Lower lobe of right lung (tissue), 2 donors: Measurements from ENCODE around the gene CNGB1. TPM values are rescaled to one million over a fixed set of nuclear protein-coding genes. Genes with fewer than 3 reads are reported as not detected.
"Not testable (repeated sequence)": the region's sequence is repeated elsewhere in the genome, so short reads cannot be mapped to it uniquely, and the experiment has no call there.

Experiments used
- ATAC-seq, 2 donors: fragments of 200-7000 bp; cut with Tn5 transposase; one replicate each; pipeline ENCODE4 v1.9.1; 2020 to 2022; ENCODE audit warnings: mild to moderate bottlenecking in 2 of 2, moderate library complexity in 2 of 2
- DNase-seq: peaks from one replicate; pipeline ENCODE4 v3.0.0-alpha.2; 2020
- H3K27ac ChIP-seq: fragments of 200-600 bp; one replicate; pipeline ENCODE4 v1.8.0; 2022
- H3K27me3 ChIP-seq: fragments of 200-600 bp; one replicate; pipeline ENCODE4 v1.8.0; 2022; ENCODE audit warnings: low read depth
- H3K36me3 ChIP-seq: fragments of 200-600 bp; one replicate; pipeline ENCODE4 v1.8.0; 2022; ENCODE audit warnings: mild to moderate bottlenecking
- H3K4me1 ChIP-seq: fragments of 200-600 bp; one replicate; pipeline ENCODE4 v1.8.0; 2022
- H3K4me3 ChIP-seq: fragments of 200-600 bp; one replicate; pipeline ENCODE4 v1.8.0; 2022; ENCODE audit warnings: mild to moderate bottlenecking
- H3K9me3 ChIP-seq: fragments of 200-600 bp; one replicate; pipeline ENCODE4 v1.8.0; 2022
- intact Hi-C: fragments of 100-400 bp; cut with DNase I; formaldehyde crosslinking; loops from one replicate; pipeline ENCODE4 v1.11.0; 2022
- total RNA-seq: library from RNA; stranded (reverse); fragmentation: NEBNext Ultra II Directional; extraction: Animal tissue kit (Norgen Biotek cat#: 25700); gene quantifications from one replicate; pipeline ENCODE4 v1.2.1, GENCODE V29; 2021
- TF ChIP-seq, protein P1 (sequence below): fragments of 200-600 bp; IDR thresholded peaks from one replicate; pipeline ENCODE4 v1.8.0; 2022; ENCODE audit warnings: antibody characterized with exemption, mild to moderate bottlenecking
- donor health status: DM: no; HTN: yes; CAD: no; lungs with severe emphysema.

The CNGB1 gene
- total RNA-seq, 1 donor from 2014 or later: 0.35 TPM

DNA sequence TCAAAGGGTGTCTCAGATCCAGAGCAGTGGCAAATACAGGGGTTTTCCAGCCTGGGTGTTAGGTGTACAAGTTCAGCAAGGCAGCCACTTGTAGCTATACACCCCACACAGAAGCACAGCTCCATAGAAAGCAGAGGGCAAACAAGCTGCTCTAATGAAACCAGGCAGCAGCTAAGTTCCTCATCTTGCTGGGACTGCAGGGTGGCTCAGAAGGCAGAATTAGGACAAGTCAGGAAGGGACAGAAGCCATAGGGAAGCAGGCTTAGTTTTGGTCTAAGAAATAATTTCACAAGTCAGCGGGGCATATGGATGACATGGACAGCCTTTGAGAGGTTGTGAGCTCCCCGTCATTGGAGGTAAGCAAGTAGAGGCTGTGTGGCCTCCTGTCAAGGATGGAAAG lies 23.7 kb downstream of the CNGB1 start:
- no peaks in the 10 kb centered on the region for H3K9me3 ChIP-seq
- no peaks in the 10 kb centered on the region for H3K36me3 ChIP-seq
- H3K4me3 ChIP-seq: no peak overlapping the region
- H3K27me3 ChIP-seq: no peaks in the 10 kb centered on the region
- no peaks in the 10 kb centered on the region for H3K4me1 ChIP-seq
- ATAC-seq (no peak), DNase-seq (no peak)
- H3K27ac ChIP-seq: no peak overlapping the region
- TF ChIP-seq, protein P1, sequence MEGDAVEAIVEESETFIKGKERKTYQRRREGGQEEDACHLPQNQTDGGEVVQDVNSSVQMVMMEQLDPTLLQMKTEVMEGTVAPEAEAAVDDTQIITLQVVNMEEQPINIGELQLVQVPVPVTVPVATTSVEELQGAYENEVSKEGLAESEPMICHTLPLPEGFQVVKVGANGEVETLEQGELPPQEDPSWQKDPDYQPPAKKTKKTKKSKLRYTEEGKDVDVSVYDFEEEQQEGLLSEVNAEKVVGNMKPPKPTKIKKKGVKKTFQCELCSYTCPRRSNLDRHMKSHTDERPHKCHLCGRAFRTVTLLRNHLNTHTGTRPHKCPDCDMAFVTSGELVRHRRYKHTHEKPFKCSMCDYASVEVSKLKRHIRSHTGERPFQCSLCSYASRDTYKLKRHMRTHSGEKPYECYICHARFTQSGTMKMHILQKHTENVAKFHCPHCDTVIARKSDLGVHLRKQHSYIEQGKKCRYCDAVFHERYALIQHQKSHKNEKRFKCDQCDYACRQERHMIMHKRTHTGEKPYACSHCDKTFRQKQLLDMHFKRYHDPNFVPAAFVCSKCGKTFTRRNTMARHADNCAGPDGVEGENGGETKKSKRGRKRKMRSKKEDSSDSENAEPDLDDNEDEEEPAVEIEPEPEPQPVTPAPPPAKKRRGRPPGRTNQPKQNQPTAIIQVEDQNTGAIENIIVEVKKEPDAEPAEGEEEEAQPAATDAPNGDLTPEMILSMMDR: no peak
- intact Hi-C loops: no loop called here

DNA sequence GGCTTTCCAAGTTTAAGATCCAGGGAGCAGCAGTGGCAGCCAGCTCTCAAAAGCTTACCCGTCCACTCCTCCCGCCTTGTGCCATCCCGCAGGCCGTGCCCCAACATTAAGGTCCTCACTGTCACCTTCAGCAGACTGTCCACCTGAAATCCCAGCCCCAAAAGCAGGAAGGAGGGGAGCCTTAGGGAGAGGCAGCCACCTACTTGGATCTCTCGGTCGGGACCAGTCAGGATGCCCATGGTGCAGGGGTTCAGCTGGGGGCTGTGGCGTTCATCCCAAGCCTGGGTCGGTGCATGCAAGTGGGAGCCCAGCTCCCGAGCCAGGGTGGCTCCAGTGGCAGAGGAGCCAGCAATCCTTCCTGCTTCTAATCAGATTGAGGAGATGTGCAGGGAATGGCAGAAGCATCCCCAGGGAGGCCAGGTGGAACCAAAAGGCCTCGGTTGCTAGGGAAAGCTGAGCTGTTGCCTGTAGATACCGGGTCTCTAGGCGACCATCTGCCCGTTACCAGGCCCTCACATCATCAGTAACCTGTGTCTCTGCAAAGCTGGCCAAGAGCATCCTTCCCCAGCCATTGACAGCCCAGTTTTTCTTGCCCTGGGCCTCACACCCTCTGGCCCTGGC lies 24.6 kb downstream of the CNGB1 start:
- DNase-seq: no peak
- intact Hi-C loops: no loop called here

DNA sequence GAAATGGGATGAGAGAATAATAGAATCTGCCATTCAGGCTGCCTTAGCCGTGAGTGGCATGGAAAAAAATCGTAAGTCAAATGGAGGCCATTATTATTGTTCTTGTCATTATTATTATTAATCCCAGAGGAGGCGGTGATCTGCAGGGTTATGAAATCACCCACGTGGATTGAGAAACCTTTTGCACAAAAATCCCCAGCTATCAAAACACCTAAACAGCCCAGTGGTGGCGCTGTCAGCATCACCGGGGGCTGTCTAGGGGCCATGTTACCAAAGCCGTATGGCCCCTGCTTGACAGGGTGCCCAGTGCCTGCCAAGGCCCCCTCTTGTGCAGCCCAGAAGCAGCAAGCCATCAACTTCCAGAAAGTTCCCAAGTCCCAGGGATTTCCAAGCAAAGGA lies 25.2 kb downstream of the CNGB1 start:
- intact Hi-C loops: no loop called here
- no peaks in the 10 kb centered on the region for H3K36me3 ChIP-seq
- H3K4me1 ChIP-seq: peaks cover 9% of the 10 kb centered on the region
- no peak overlapping the region for H3K27ac ChIP-seq
- no peak overlapping the region for H3K4me3 ChIP-seq
- ATAC-seq: no peak
- TF ChIP-seq, protein P1: no peak
- no peak for DNase-seq
- no peaks in the 10 kb centered on the region for H3K27me3 ChIP-seq
- H3K9me3 ChIP-seq: no peaks in the 10 kb centered on the region

More for the DNA sequence above, 24.6 kb downstream of the CNGB1 start:
- Histone ChIP-seq H3K4me1 (peaks cover 4% of the 10 kb centered on the region), H3K4me3 (no peak overlapping the region), H3K9me3 (no peaks in the 10 kb centered on the region), H3K36me3 (no peaks in the 10 kb centered on the region), H3K27me3 (no peaks in the 10 kb centered on the region), H3K27ac (no peak overlapping the region)
- ATAC-seq: no peak
- TF ChIP-seq, protein P1: no peak

DNA sequence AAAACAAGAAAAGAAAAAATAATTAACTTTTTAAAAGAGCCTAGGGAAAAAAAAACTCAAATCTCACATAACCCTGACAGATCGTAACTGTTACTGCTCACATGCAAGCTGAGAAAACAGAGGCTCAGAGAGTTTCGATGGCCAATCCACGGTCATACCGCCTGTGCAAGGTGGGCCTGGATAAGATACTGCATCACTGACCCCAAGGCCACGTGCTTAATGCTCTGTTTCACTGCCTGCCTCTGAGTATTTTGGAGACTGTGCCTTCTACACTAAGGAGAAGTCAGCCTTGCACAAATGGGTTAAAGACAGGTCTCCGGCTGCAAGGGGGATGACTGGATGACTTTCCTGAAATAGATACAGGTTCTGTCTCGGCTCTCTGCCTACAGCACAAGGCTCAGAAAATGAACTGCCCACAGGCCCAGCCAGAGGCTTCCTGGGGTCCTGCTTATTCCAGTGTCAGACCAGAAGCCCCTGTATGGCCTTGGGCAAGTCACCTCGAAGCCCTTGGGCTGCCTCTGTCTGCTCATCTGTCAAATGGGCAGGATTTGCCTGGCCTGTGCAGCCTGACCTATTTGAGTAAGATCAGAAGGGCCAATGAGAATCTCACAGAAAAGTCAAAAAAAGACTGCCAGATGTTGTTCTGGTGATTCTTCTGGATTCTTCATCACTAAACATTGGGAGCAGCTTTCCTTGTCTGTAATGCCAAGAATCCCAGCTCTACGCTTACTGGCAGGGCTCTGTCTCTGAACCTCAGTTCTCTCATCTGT lies 25.8 kb downstream of the CNGB1 start:
- Histone ChIP-seq H3K36me3 (no peaks in the 10 kb centered on the region), H3K9me3 (no peaks in the 10 kb centered on the region), H3K27ac (no peak overlapping the region), H3K4me3 (no peak overlapping the region), H3K27me3 (no peaks in the 10 kb centered on the region), H3K4me1 (peaks cover 9% of the 10 kb centered on the region)
- no peak for DNase-seq
- intact Hi-C loops: no loop called here
- TF ChIP-seq, protein P1: no peak
- no peak for ATAC-seq

DNA sequence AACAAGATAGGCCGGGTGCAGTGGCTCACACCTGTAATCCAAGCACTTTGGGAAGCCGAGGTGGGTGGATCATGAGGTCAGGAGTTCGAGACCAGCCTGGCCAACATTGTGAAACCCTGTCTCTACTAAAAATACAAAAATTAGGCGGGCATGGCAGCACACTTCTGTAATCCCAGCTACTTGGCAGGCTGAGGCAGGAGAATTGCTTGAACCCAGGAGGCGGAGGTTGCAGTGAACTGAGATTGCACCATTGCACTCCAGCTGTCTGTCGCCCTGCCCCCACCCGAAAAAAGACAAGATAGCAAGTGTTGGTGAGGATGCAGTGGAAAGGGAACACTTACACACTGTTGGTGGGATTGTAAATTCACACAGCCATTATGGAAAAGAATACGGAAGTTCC lies 27.5 kb downstream of the CNGB1 start:
- H3K36me3 ChIP-seq, H3K27ac ChIP-seq, H3K9me3 ChIP-seq, DNase-seq, H3K4me3 ChIP-seq, ATAC-seq, H3K27me3 ChIP-seq, intact Hi-C loops: not testable (repeated sequence)
- H3K4me1 ChIP-seq: peaks cover 16% of the 10 kb centered on the region

DNA sequence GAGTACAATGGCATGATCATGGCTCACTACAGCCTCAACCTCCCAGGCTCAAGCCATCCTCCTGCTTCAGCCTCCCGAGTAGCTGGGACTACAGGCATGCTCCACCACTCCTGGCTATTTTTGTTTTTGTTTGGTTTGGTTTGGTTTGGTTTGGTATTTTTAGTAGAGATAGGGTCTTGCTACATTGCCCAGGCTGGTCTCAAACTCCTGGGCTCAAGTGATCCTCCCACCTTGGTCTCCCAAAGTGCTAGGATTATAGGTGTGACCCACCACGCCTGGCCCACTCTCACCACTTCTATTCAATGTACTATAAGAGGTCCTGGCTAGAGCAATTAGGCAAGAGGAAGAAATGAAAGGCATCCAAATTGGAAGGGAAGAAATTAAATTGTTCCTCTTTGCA lies 29.0 kb downstream of the CNGB1 start:
- ATAC-seq, H3K27ac ChIP-seq, H3K4me3 ChIP-seq, H3K9me3 ChIP-seq, H3K27me3 ChIP-seq, intact Hi-C loops, H3K36me3 ChIP-seq, DNase-seq: not testable (repeated sequence)
- peaks cover 16% of the 10 kb centered on the region for H3K4me1 ChIP-seq
